ENCODE results near the gene CCDC159.
"Not testable (repeated sequence)": the region's sequence is repeated elsewhere in the genome, so short reads cannot be mapped to it uniquely, and the experiment has no call there.

Gene CCDC159

DNA sequence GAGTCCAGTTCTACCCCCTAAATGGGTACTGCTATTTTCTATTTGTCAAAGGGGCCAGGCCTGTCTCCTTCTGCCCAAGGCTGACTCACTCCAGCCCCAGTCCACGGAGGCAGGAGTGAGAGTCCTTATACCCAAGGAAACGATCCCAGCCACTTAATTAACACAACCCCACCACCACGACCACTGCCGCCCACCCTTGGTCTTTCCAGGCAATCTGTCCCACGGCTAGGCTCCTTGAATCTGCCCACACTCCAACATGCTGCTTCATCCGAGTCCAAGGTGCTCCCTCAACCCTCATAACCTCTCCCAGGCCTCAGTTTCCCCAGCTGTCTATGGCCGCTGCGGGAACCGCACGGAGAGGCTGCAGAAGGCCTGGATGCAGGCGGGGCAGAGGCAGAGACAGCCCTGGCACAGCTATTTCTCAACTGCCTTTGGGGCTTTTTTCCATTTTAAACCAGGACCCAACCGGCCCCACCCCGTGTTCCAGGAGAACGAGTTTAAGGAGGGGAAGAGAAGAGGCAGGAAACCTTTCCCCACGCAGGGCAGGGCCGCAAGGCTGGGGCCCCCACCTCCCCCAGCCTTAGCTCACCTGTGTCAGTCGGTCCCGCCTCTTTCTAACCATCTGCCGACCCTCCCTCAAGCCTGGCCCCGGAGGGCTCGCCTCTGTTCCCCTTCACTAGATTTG lies 7.6 kb upstream of the CCDC159 start:
- FAIRE-seq: no peak

DNA sequence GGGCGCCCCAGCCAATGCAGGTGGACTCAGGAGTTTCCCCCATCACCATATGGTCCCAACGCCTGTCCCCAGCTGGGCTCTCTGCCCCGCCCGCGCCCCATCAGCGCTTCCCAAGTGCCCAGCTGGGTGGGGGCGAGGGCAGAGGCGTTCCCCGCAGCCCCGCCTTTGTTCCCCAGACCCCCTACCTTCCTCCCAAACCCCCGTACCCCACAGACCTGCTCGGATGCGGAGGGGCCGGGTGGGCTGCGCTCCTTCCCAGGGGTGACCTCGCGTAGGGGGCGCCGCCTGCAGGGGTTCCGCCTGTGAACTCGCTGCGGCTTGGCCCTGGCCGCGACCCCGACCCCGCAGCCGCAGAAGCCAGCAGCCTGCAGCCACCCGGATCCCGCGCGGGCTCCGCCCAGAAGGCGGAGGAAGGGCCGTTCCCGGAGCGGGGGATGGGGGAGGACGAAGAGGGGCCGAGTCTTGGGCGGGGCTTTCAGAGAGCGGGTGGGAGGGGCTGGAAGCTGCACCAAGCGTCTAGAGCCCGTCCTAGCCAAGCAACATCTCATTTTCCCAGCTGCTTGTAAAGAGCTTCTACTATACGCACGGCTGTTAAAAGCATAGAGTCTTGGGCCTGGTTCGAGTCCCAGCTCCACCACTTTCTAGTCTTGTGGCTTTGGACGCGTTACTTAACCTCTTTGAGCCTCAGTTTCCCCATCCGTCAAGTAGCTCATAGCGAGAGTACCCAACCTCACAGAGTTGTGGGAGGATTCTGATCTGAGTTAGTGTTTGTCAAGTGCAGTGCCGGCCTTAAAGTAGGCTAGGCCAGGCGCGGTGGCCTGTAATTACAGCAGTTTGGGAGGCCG lies 6.8 kb upstream of the CCDC159 start, which contains the start of gene RAB3D:
Gene RAB3D, minus strand, starts transcription at position 404 of the 845 bp plus-strand sequence. CDS start 2,258 bp downstream, outside the sequence.
- peak; percentile 96 for FAIRE-seq

DNA sequence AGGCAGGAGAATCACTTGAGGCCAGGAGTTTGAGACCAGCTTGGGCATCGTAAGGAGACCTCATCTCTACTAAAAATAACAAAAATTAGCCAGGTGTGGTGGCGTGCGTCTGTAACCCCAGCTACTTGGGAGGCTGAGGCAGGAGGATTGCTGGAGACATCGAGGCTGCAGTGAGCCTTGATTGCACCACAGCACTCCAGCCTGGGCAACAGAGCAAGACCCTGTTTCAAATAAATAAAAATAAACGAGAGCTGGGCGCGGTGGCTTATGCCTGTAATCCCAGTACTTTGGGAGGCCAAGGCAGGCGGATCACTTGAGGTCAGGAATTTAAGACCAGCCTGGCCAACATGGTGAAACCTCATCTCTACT lies 6.2 kb upstream of the CCDC159 start:
- FAIRE-seq: not testable (repeated sequence)

DNA sequence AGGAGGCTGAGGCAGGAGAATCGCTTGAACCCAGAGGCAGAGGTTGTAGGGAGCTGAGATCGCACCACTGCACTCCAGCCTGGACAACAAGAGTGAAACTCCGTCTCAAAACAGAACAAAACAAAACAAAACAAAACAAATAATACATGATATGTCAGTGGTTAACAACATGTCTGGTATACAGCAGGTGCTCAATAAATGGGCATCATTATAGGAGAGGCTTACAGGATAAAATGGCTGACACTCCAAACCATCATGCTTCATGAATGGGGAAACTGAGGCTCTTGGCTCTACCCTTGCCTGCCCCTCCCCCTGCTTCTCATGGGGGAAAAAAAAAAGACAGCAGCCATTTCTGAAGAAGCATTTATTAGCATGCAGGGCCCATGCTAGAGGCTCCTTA lies 3.9 kb upstream of the CCDC159 start:
- no peak for FAIRE-seq

DNA sequence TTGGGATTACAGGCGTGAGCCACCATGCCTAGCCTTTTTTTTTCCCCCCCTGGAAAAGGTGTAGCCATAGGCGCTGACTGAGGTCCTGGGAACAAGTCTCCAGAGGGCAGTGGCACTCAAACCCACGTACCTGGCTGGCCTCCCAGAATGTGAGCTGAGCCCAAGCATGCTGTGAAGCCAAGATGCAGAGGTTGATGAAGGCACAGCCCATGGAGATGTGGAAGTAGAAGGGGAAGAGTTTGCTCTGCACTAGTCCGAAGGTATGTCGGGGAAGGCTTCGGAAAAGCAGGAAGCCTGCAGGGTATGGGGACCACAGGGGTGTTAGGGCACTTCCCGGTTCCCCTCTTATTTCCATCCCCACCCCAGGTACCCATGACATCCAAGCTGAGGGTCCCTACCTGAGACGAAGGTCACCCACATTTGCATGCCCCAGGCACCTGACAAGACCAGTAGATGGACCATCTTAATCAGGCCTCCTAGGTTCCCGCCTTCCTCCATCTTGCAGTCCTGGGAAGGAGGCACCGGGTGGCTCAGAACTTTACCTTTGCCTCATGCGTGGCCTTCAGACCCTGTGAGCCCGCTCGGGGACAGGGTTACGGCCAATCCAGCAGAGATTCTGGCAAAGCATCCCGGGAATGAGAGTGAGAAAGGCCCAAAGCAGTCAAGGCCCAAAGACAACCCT lies 1.1 kb upstream of the CCDC159 start:
- no peak for FAIRE-seq

DNA sequence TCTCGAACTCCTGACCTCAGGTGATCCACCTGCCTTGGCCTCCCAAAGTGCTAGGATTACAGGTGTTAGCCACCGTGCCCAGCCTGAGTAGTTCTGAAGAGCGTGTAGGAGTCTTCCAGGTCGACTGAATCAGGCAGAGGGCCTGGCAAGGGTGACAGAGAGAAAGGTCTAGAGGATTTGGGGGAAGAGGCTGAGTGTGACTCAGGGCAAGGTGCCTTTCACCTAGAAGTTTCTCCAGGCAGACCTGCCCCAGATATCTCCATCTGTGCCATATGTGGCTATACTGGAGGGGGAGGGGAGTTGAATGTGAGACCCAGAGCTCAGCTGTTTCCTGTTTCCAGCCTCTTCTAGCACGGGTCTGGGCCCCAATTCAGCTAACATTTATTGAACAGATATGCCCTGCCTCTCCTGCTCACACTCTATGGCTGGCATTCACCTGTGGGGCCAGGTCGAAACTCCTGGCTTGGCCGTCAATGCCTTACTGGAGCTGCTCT lies 1.3 kb downstream of the CCDC159 start:
- no peak for FAIRE-seq

DNA sequence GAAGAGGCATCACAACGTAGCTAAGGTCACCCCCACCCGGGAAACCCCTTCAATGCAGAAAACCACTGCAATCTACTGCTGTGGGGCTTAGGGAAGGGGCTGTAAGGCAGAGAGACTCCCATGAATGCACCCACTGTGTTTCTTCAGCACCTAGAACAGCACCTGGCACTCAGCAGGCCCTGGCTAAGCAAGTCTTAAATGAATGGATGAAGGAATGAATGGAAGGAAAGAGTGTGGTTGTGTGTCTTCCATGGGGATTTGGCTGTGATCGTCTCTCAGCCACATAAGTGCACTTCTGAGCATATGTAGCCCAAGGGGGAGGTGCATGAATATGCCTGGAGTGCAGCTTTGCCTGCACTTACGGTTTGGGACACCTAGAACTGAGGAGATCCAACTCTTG lies 2.9 kb downstream of the CCDC159 start:
- no peak for FAIRE-seq

DNA sequence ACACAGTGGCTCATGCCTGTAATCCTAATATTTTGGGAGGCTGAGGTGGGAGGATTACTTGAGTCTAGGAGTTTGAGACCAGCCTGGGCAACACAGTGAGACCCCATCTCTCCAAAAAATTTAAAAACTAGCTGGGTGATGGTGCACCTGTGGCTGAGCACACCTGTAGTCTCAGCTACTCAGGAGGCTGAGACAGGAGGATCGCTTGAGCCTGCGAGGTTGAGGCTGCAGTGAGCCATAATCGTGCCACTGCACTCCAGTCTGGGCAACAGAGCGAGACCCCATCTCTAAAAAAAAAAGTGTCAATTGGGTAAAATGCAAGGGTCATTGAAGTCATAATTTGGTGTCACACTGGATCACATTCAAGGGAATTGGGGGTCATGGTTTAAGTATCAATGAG lies 7.8 kb downstream of the CCDC159 start:
- not testable (repeated sequence) for FAIRE-seq

DNA sequence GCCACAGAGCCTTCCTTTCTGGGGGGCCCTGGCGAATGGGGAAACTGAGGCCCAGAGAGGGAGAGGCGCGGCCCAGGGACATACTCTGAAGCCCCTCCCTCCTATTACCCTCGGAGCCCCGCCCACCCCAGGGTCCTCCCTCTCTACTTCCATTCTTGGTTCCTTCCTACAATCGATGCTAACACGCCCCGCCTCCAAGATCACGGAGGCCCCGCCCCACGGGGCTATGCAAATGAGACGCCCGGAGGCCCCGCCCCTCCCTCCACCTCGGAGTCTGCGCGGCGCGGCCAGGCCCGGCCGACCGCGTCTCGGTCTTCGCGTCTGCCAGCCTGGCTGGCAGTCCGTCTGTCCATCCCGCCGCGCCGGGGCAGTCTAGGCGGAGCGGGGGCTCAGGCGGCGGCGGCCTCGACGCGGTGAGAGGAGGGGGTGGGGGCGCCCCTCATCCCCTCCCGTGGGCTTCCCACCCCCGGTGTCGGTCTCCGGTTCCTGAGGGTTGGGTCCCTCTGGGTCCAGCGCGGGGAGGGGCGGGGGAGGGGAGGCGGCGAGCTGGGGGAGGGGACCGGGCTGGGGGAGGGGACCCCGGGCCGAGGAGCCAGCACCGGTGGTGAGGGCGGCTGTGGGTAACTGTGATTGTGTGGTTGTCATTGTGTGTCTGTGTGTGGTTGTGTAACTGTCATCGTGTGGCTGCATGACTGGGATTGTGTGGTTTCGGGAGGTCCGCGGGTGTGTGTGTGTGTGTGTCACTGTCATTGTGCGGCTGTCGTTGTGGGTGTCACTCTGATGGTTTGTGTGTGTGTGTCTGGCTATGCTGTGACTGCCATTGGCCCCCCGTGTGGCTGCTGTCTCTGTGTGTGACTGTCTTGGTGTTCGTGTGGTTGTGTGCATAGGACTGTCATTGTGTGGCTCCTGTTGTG lies 9.1 kb downstream of the CCDC159 start, which contains the start of gene PLPPR2:
Gene PLPPR2, plus strand, starts transcription at position 273 of the 914 bp plus-strand sequence. CDS start 2,242 bp downstream, outside the sequence.
- FAIRE-seq: peak; percentile 80

DNA sequence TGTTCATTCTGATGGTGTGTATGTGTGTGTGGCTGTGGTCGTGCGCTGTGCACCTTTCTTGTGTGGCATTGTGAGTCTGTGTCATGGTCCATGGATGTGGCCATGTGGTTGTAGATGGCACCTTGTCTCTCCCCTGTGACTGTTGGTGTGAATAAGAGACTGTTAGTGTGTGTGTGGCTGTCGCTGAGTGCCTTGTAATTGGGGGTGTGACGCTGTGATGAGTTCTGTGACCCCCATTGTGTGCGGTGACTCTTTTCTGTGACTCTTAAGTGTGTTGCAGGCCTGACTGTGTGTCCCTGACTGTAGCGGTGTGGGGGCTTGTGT lies 9.7 kb downstream of the CCDC159 start:
- no peak for FAIRE-seq

DNA sequence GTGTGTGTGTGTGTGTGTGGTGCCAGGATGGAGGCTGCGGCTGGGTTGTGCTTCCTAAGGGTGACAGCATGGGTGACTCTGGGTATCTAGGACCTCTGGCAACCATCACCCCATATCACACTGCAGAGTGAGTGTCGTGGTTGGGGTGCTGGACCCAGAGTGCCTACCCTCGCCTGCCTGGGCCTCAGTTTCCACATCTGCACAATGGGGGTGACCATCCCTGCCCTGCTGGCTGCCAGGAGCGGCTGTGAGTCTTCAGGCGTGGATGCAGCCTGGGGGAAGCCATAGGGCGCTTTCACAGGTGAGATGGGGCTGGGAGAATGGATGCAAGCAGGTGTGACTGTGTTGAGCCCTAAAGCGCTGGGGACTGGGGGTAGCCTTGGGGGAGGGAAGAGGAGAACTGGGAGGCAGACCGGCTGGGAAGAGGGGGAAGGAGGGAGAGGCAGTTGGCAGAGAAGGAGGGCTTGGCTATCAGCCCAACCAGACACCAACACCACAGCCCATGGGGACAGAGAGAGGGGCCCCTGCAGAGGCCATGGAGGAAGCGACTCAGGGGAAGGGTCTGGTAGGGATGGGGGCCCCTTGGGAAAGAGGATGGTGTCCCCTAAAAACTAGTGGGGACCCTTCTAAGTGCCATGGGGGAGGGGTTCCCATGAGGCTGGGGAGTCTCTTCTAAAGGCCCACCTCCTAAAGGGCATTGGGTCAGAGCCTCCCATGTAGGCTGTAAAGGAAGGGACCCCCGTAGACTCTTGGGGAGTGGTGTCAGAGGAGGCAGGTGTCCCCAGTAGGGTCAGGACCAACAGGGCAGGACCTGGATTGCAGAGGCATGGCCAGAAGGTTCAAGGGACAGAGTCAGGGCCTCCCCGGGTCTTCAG lies 10.6 kb downstream of the CCDC159 start:
- no peak for FAIRE-seq

DNA sequence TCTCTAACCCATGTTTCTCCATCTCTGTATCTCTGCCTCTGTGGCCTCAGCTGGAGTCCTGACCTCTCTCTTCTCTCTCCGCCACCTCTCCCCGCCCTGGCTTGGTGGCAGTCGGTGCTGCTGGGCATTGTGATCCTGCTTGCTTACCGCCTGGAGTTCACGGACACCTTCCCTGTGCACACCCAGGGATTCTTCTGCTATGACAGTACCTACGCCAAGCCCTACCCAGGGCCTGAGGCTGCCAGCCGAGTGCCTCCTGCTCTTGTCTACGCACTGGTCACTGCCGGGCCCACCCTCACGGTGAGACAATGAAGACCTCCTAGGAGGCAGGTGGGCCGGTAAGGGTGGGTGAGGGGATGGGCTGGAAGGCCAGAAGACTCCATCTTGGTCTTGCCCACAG lies 13.1 kb downstream of the CCDC159 start:
- no peak for FAIRE-seq

DNA sequence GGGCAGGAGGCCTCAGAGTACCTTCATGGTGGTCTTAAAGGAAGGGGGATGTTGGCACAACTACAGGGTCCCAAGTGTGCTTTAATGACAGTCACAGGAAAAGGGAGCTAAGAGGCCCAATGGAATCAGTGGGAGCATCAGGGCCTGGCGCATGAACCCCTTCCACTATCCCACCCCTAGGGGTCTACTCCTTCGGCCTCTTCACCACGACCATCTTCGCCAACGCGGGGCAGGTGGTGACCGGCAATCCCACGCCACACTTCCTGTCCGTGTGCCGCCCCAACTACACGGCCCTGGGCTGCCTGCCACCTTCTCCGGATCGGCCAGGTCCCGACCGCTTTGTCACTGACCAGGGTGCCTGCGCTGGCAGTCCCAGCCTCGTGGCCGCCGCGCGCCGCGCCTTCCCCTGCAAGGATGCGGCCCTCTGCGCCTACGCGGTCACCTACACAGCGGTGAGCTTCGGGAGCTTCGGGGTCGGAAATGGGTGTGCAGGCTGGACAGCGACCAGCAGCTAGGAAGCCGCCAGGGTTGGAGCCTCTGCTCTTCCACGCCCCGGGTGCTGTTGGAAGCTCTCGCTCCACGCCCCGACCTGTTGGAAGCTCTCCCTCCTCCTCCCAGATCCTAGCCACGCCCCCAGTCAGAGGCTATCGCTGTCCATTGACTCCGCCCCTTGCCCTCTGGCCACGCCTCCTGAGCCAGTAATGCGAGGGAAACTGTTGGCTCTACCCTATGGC lies 14.9 kb downstream of the CCDC159 start:
- no peak for FAIRE-seq

DNA sequence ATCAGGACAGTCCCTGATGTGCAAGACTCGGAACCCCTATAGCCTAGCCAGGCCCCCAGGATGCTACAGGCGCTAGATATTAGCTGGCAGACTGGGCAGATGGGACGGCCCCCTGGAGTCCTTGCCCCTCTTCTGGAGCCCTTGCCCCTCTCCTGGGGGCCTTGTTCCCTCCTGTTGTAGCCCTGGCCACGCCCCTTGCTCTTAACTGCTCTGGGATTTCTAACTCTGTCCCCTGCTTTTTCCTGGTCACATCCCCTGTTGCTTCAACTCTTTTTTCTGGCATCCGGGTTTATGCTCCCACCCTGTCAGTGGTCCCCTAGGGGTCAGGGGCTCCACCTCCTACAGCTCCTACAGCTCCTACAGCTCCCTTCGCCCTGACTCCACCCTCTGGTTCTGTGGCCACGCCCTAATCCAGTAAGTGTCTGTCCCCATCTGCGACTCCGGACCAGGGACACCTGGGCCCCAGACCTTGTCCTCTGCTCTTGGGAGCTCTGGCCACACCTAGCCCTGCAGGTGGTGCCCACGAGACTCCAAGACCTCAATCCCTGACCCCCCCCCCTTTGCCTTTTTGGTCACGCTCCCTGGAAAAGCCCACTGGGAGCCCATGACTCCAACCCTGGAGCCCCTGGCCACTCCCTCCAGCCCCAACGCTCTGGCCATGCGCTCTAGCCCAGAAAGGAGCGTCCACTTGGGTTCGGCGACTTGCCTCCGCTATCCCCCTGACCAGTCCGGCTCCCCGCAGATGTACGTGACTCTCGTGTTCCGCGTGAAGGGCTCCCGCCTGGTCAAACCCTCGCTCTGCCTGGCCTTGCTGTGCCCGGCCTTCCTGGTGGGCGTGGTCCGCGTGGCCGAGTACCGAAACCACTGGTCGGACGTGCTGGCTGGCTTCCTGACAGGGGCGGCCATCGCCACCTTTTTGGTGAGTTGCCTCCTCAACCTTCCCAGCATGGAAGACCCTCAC lies 15.7 kb downstream of the CCDC159 start:
- FAIRE-seq: no peak

DNA sequence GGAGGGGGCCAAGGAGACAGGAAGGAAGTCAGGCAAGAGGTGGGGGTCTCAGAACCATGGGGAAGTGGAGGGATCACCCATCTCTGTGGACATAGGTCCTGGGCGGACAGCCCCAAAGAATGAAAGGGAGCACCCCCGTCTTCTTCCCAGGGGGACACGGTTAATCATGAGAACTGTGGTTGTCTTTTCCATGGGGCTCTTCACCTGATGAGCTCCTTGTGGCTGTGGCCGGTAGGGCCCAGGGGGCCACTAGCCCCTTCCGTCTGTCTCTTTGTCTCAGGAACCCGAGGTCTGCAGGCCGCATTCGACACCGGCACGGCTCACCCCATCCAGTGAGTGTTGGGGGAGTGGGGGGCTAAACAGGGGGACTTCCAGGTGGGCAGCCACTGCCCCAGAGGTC lies 17.6 kb downstream of the CCDC159 start:
- FAIRE-seq: no peak

DNA sequence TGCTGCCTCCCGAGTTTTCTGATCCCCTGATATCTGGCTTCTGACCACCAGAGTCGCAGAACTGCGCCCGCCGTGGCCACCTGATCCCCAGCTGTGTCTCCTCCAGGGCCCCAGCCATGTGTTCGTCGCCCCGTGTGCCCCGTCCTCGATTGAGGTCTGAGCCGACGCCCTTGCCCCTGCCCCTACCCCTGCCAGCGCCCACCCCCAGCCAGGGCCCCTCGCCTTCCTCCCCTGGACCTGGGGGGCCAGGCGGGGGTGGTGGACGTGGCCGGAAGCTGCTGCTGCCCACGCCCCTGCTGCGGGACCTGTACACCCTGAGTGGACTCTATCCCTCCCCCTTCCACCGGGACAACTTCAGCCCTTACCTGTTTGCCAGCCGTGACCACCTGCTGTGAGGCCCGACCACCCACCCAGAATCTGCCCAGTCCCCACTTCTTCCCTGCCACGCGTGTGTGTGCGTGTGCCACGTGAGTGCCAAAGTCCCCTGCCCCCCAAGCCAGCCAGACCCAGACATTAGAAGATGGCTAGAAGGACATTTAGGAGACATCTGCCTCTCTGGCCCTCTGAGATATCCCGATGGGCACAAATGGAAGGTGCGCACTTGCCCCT lies 18.1 kb downstream of the CCDC159 start:
- FAIRE-seq: no peak

DNA sequence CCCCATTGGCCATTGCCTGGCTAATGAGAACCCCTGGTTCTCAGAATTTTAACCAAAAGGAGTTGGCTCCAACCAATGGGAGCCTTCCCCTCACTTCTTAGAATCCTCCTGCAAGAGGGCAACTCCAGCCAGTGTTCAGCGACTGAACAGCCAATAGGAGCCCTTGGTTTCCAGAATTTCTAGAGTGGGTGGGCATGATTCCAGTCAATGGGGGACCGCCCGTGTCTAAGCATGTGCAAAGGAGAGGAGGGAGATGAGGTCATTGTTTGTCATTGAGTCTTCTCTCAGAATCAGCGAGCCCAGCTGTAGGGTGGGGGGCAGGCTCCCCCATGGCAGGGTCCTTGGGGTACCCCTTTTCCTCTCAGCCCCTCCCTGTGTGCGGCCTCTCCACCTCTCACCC lies 18.6 kb downstream of the CCDC159 start:
- no peak for FAIRE-seq

DNA sequence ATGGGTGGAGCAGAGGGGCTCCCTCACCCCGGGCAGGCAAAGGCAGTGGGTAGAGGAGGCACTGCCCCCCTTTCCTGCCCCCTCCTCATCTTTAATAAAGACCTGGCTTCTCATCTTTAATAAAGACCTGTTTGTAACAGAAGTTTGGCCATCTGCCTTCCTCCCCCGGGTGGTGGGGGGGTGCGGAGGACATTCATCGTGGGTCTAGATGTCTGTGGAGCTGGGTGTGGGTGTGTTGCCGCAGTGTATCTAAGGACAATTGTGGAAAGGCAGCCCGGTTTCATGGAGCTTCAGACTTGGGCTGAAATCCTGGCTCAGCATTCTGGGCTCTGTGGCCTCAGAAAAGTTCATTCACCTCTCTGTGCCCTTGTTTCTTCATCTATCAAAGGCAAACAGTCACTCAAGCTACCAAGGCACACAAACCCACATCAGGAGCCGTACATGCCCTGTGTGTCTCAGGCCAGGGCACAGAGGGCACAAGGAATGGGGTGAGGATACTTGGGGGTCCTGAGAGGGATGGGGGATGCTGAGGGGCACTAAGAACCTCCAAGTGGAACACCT lies 19.3 kb downstream of the CCDC159 start:
- no peak for FAIRE-seq

DNA sequence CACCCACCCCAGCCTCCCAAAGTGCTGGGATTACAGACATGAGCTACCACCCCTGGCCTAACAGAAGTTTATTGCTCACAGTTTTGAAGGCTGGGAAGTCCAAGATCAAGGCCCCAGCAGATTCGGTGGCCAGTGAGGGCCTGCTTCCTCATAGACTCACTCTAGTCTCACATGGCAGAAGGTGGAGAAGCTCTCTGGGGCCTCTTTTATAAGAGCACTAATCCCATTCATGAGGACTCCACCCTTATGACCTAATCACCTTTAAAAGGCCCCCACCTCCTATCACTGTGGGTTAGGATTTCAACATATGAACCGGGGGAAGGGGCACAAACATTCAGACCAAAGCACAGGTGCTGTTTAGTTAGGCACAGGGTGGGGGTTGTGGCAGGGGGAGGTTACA lies 21.2 kb downstream of the CCDC159 start:
- FAIRE-seq: no peak

Data from G401.6 (cell line).